Vagina (tissue), 2 donors: Measurements from ENCODE around the gene SMAD1. TPM values are rescaled to one million over a fixed set of nuclear protein-coding genes. Genes with fewer than 3 reads are reported as not detected.
A peak's percentile ranks its signal among the peaks of the same experiment; 100 is the strongest.

Experiments used
- DNase-seq, 2 donors: peaks; one replicate each; pipeline ENCODE4 v3.0.0-alpha.2; 2017; ENCODE audit errors: extremely low spot score in 2 of 2
- H3K27ac ChIP-seq: fragments of 200-600 bp; sonication (generic); one replicate; pipeline ENCODE4 v1.5.1; 2019
- H3K27me3 ChIP-seq: fragments of 200-600 bp; sonication (generic); one replicate; pipeline ENCODE4 v1.5.1; 2019
- H3K36me3 ChIP-seq, 2 donors: fragments of 200-600 bp; sonication (generic); one replicate each; pipeline ENCODE4 v1.5.1; 2017 to 2019
- H3K4me1 ChIP-seq: fragments of 200-600 bp; sonication (generic); one replicate; pipeline ENCODE4 v1.5.1; 2019
- H3K4me3 ChIP-seq, 2 donors: fragments of 200-600 bp; sonication (generic); 1 replicate in 1 of 2; 2 replicates in 1 of 2; pipeline ENCODE4 v1.5.1; 2016 to 2019
- H3K9me3 ChIP-seq: fragments of 200-600 bp; sonication (generic); one replicate; pipeline ENCODE4 v1.5.1; 2019
- POLR2A ChIP-seq, 2 donors: fragments of 450-650 bp; IDR thresholded peaks; one replicate each; pipeline ENCODE4 v1.6.1; 2017; ENCODE audit warnings: antibody characterized with exemption in 2 of 2, mild to moderate bottlenecking in 2 of 2, moderate library complexity in 2 of 2
- POLR2AphosphoS5 ChIP-seq, 2 donors: sonication (generic); formaldehyde crosslinking; IDR thresholded peaks; one replicate each; pipeline ENCODE4 v1.9.0; 2017; ENCODE audit warnings: antibody characterized with exemption in 2 of 2, mild to moderate bottlenecking in 2 of 2, low read depth in 1 of 2; ENCODE audit not compliant: insufficient read depth in 1 of 2
- intact Hi-C: fragments of 100-400 bp; cut with DNase I; formaldehyde crosslinking; loops from one replicate; pipeline ENCODE4 v1.15.1; 2023
- total RNA-seq: library from RNA; depleted of rRNA; stranded (reverse); fragments of >200 nt; gene quantifications from one replicate; pipeline ENCODE4 v1.2.3, GENCODE V29; 2016
- TF ChIP-seq, protein P1 (sequence below), 3 experiments: fragments of 450-650 bp in 2 of 3; fragments of 200-600 bp in 1 of 3; sonication (generic) in 1 of 3; IDR thresholded peaks; one replicate each; pipeline ENCODE4 v1.5.1; 2017 to 2019; ENCODE audit warnings: antibody characterized with exemption in 3 of 3, mild to moderate bottlenecking in 2 of 3, moderate library complexity in 2 of 3

The SMAD1 gene
- total RNA-seq, 1 donor from 2014 or later = 31.7 TPM

DNA sequence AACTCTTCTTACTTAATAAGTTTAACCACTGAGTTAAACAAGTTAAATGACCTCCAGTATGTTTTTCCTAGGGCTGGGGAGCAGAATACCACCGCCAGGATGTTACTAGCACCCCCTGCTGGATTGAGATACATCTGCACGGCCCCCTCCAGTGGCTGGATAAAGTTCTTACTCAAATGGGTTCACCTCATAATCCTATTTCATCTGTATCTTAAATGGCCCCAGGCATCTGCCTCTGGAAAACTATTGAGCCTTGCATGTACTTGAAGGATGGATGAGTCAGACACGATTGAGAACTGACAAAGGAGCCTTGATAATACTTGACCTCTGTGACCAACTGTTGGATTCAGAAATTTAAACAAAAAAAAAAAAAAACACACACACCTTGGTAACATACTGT lies 76.1 kb downstream of the SMAD1 start:
- H3K9me3 ChIP-seq = no peaks in the 10 kb centered on the region
- TF ChIP-seq POLR2A (IDR thresholded peaks at IDR 0.05) (no peak), POLR2AphosphoS5 (IDR thresholded peaks at IDR 0.05; ENCODE audit: insufficient read depth in 1 of 2, low read depth in 1 of 2) (no peak)
- TF ChIP-seq, protein P1, sequence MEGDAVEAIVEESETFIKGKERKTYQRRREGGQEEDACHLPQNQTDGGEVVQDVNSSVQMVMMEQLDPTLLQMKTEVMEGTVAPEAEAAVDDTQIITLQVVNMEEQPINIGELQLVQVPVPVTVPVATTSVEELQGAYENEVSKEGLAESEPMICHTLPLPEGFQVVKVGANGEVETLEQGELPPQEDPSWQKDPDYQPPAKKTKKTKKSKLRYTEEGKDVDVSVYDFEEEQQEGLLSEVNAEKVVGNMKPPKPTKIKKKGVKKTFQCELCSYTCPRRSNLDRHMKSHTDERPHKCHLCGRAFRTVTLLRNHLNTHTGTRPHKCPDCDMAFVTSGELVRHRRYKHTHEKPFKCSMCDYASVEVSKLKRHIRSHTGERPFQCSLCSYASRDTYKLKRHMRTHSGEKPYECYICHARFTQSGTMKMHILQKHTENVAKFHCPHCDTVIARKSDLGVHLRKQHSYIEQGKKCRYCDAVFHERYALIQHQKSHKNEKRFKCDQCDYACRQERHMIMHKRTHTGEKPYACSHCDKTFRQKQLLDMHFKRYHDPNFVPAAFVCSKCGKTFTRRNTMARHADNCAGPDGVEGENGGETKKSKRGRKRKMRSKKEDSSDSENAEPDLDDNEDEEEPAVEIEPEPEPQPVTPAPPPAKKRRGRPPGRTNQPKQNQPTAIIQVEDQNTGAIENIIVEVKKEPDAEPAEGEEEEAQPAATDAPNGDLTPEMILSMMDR (IDR thresholded peaks at IDR 0.05) = peak; percentile 49 to 71 (median 61)
- no peaks in the 10 kb centered on the region for H3K27me3 ChIP-seq
- H3K27ac ChIP-seq = no peak overlapping the region
- no peaks in the 10 kb centered on the region for H3K4me1 ChIP-seq
- no peak for DNase-seq
- H3K4me3 ChIP-seq = no peak overlapping the region
- H3K36me3 ChIP-seq = peaks cover 0 to 8% of the 10 kb centered on the region in 2 donors
- intact Hi-C loops = no loop called here

DNA sequence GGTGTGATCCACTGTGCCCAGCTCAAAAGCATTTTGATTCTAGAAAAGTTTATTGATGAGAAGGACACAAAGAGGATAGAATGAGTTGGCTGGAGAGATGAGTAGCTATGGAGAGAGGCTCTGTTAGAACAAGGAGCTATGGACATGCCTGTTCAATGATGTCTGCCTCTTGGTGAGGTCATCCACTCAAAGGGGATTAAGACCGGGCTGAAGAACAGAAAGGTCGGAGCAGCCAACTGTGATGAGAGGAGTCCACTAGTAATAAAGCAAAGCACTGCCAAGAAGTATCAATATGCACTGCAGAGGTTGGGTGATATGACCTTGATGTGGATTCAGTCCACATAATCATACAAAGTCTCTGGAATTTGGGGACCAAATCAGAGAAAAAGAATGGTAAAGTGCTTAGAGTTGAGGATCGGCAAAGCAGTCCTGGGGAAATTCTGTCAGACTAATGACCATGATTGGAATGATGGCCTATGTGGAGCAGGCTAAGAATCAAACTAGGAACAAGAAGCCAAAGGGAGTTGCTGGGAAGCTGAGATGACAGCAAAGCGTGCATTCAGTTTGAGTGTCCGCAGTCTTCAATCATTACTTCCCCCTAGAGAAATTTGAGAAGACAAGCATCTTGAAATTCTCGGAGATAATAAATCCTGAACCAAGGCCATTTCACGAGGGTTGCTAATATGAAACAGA lies 81.8 kb downstream of the SMAD1 start:
- Histone ChIP-seq H3K4me3 (no peak overlapping the region), H3K9me3 (no peaks in the 10 kb centered on the region), H3K27ac (no peak overlapping the region), H3K27me3 (no peaks in the 10 kb centered on the region), H3K4me1 (no peaks in the 10 kb centered on the region), H3K36me3 (peaks cover 0 to 8% of the 10 kb centered on the region in 2 donors)
- TF ChIP-seq POLR2A (IDR thresholded peaks at IDR 0.05) (no peak), POLR2AphosphoS5 (IDR thresholded peaks at IDR 0.05; ENCODE audit: insufficient read depth in 1 of 2, low read depth in 1 of 2) (no peak)
- TF ChIP-seq, protein P1 (IDR thresholded peaks at IDR 0.05) = no peak
- no peak for DNase-seq
- intact Hi-C loops = no loop called here

DNA sequence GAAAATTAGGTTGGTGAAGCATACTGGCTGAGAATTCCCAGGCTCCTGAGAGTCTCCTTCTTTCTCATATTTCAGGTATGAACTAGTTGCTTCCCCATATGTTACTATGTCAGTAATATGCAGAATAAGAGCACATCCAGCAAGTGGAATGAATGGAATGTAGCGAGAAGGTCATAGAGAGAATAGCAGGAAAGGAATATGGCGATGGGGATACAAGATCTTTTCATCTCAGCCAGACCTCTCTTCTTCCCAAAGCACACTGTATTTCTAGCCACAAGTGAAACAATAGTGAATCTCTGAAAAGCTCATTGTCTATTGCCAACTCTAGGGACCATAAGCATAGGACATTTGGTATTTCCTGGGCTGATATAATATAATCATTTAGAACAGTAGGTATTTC lies 82.9 kb downstream of the SMAD1 start:
- TF ChIP-seq POLR2A (IDR thresholded peaks at IDR 0.05) = no peak
- TF ChIP-seq, protein P1 (IDR thresholded peaks at IDR 0.05) = no peak
- TF ChIP-seq POLR2AphosphoS5 (IDR thresholded peaks at IDR 0.05; ENCODE audit: insufficient read depth in 1 of 2, low read depth in 1 of 2) = no peak
- Histone ChIP-seq H3K4me1 (no peaks in the 10 kb centered on the region), H3K27me3 (no peaks in the 10 kb centered on the region), H3K9me3 (no peaks in the 10 kb centered on the region), H3K4me3 (no peak overlapping the region), H3K27ac (no peak overlapping the region), H3K36me3 (peaks cover 0 to 7% of the 10 kb centered on the region in 2 donors)
- intact Hi-C loops = no loop called here
- no peak for DNase-seq

DNA sequence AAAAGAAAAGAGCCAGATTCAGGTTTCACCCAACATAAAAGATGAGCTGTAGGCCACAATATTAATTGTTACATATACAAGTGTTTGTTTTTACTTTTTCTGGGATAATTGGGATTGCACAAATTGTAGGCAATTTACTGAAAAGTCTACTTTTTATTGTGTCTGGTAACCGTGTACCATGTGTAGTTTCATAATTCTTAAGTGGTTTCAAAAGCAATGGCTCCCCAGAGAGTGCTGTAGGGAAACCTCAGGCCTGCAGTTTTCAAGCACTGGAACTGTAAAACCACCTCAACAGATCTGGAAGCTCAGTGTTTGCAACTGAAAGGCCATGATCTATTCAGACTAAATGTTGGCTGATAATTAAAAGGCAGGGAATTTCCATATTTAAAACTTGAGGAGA lies 83.7 kb downstream of the SMAD1 start:
- H3K4me1 ChIP-seq = no peaks in the 10 kb centered on the region
- DNase-seq = no peak
- H3K27me3 ChIP-seq = no peaks in the 10 kb centered on the region
- TF ChIP-seq POLR2A (IDR thresholded peaks at IDR 0.05) = no peak
- TF ChIP-seq POLR2AphosphoS5 (IDR thresholded peaks at IDR 0.05; ENCODE audit: insufficient read depth in 1 of 2, low read depth in 1 of 2) = no peak
- TF ChIP-seq, protein P1 (IDR thresholded peaks at IDR 0.05) = no peak
- H3K9me3 ChIP-seq = no peaks in the 10 kb centered on the region
- no peaks in the 10 kb centered on the region for H3K36me3 ChIP-seq
- no peak overlapping the region for H3K27ac ChIP-seq
- H3K4me3 ChIP-seq = no peak overlapping the region
- intact Hi-C loops = no loop called here

DNA sequence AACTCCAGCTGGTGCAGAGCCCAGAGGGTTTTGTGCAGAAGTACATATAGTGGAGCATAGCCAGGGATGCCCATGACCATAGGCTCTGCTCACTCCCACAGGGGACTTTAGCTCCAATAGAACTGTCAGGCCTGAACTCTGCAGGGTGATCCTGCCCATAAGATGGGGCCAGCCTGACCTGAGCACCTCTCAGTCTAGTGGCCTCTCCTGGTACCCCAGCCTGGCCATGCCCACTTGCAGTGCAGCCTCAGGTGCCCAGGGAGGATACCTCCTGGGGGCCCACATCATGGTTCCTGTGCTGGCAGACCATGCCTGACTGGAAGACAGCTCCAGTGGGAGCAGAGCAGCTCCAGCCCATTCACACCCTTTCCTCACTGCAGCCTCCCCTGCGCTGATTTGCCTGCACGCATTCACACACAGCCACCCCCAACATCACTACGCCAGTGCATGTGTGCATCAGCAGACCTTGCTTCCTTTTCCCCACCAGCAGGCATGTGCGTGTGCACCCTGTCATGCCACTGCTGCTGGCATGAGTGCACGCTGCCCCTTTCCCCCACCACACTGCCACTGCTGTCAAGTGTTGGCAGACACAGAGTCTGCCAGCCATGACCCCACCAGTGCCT lies 84.5 kb downstream of the SMAD1 start:
- intact Hi-C loops = no loop called here
- no peaks in the 10 kb centered on the region for H3K27me3 ChIP-seq

More for the DNA sequence above, 84.5 kb downstream of the SMAD1 start:
- TF ChIP-seq, protein P1 (IDR thresholded peaks at IDR 0.05) = no peak
- TF ChIP-seq POLR2A (IDR thresholded peaks at IDR 0.05) = no peak
- TF ChIP-seq POLR2AphosphoS5 (IDR thresholded peaks at IDR 0.05; ENCODE audit: insufficient read depth in 1 of 2, low read depth in 1 of 2) = no peak
- Histone ChIP-seq H3K27ac (no peak overlapping the region), H3K4me3 (no peak overlapping the region), H3K4me1 (no peaks in the 10 kb centered on the region), H3K36me3 (no peaks in the 10 kb centered on the region), H3K9me3 (no peaks in the 10 kb centered on the region)
- DNase-seq = no peak
